H1 (cell line): ENCODE results near the gene MEX3D. TPM values are rescaled to one million over a fixed set of nuclear protein-coding genes. Genes with fewer than 3 reads are reported as not detected.

Source experiments
- CTCF ChIA-PET: fragments of 300-600 bp; sonication (Branson Sonifier 250); formaldehyde crosslinking; loops from one replicate; lab custom pipeline; 2021; ENCODE audit not compliant: partially characterized antibody; lab: Charles Lee
- POLR2A ChIA-PET: fragments of 300-600 bp; sonication (Branson Sonifier 250); formaldehyde crosslinking; loops from one replicate; lab custom pipeline; 2021; ENCODE audit warnings: inconsistent platforms; ENCODE audit not compliant: partially characterized antibody; lab: Charles Lee
- DNase-seq, 2 experiments: peaks; one replicate each; pipeline versions ENCODE4 v3.0.0 to v3.0.0-alpha.2; 2010 to 2022; ENCODE audit warnings: low spot score in 2 of 2, low read depth in 1 of 2, mixed read lengths in 1 of 2
- FAIRE-seq: peaks from 2 replicates; lab custom pipeline; 2011; peaks lifted over from hg19 to GRCh38; lab: Jason Lieb, UNC
- H2AFZ ChIP-seq: 2 replicates; pipeline ENCODE4 v1.8.1; 2012; ENCODE audit warnings: low read length, inconsistent platforms
- H2AK5ac ChIP-seq: 2 replicates; pipeline ENCODE4 v1.6.1; 2013; ENCODE audit warnings: low read depth, low read length
- H2BK120ac ChIP-seq: replicated peaks from 2 replicates; pipeline ENCODE3; 2013; ENCODE audit warnings: low read depth, low read length, inconsistent platforms
- H2BK12ac ChIP-seq: 2 replicates; pipeline ENCODE4 v1.6.1; 2013; ENCODE audit warnings: low read depth, low read length
- H2BK15ac ChIP-seq: 2 replicates; pipeline ENCODE4 v1.6.1; 2013; ENCODE audit warnings: low read length
- H2BK20ac ChIP-seq: 2 replicates; pipeline ENCODE4 v1.6.1; 2013; ENCODE audit warnings: low read length
- H2BK5ac ChIP-seq: 2 replicates; pipeline ENCODE4 v1.6.1; 2013; ENCODE audit warnings: low read depth, low read length
- H3K14ac ChIP-seq: 2 replicates; pipeline ENCODE4 v1.6.1; 2013; ENCODE audit warnings: inconsistent platforms; ENCODE audit not compliant: insufficient read length
- H3K18ac ChIP-seq: 2 replicates; pipeline ENCODE4 v1.6.1; 2013; ENCODE audit warnings: low read length; ENCODE audit errors: extremely low read depth
- H3K23ac ChIP-seq: 2 replicates; pipeline ENCODE4 v1.6.1; 2013; ENCODE audit warnings: inconsistent platforms; ENCODE audit not compliant: insufficient read length
- H3K23me2 ChIP-seq: 2 replicates; pipeline ENCODE4 v1.6.1; 2013; ENCODE audit warnings: low read depth, low read length
- H3K27ac ChIP-seq: 2 replicates; pipeline ENCODE4 v1.6.1; 2011; ENCODE audit warnings: low read depth, low read length, inconsistent platforms
- H3K27me3 ChIP-seq, 4 experiments: replicated peaks in 1 of 4; 1 replicate in 1 of 4; 2 replicates in 3 of 4; pipeline versions ENCODE4 v1.6.1 to v1.8.1; 2011 to 2013; ENCODE audit warnings: low read length in 3 of 4, mild to moderate bottlenecking in 3 of 4, inconsistent platforms in 2 of 4, mixed read lengths in 2 of 4, moderate library complexity in 1 of 4; ENCODE audit not compliant: control insufficient read depth in 3 of 4, insufficient read depth in 3 of 4; ENCODE audit errors: extremely low read depth in 1 of 4
- H3K36me3 ChIP-seq, 4 experiments: 2 replicates each; pipeline versions ENCODE4 v1.6.1 to v1.8.1; 2011 to 2013; ENCODE audit warnings: mild to moderate bottlenecking in 4 of 4, low read length in 3 of 4, moderate library complexity in 2 of 4, control low read depth in 1 of 4, inconsistent platforms in 1 of 4; ENCODE audit not compliant: insufficient read depth in 4 of 4, control insufficient read depth in 2 of 4
- H3K4ac ChIP-seq: replicated peaks from 2 replicates; pipeline ENCODE3; 2013; ENCODE audit warnings: low read length, low read depth, mixed read lengths, inconsistent platforms; ENCODE audit not compliant: insufficient read length
- H3K4me1 ChIP-seq, 4 experiments: replicated peaks in 1 of 4; 1 replicate in 1 of 4; 2 replicates in 3 of 4; pipeline versions ENCODE4 v1.6.1 to v1.8.1; 2011 to 2013; ENCODE audit warnings: low read length in 3 of 4, inconsistent platforms in 2 of 4, mixed read lengths in 1 of 4; ENCODE audit not compliant: insufficient read depth in 4 of 4, control insufficient read depth in 3 of 4
- H3K4me2 ChIP-seq, 2 experiments: 2 replicates each; pipeline versions ENCODE4 v1.6.1 to v1.8.1; 2011 to 2013; ENCODE audit warnings: low read depth in 2 of 2, low read length in 2 of 2, control low read depth in 1 of 2, inconsistent platforms in 1 of 2, mild to moderate bottlenecking in 1 of 2; ENCODE audit not compliant: insufficient read depth in 1 of 2
- H3K4me3 ChIP-seq, 4 experiments: fragments of 200-600, 300-600 bp in 1 of 4; sonication (generic), shearing (Covaris generic), sonication (Bioruptor Twin) in 1 of 4; 2 replicates each; pipeline versions ENCODE4 v1.5.1 to v1.8.1; 2011 to 2016; ENCODE audit warnings: low read length in 4 of 4, low read depth in 3 of 4, control low read depth in 2 of 4, inconsistent platforms in 2 of 4, mild to moderate bottlenecking in 2 of 4, mixed read lengths in 1 of 4, moderate library complexity in 1 of 4; ENCODE audit not compliant: insufficient read depth in 2 of 4; ENCODE audit errors: extremely low read depth in 1 of 4
- H3K56ac ChIP-seq: replicated peaks from 2 replicates; pipeline ENCODE3; 2013; ENCODE audit warnings: low read depth, mild to moderate bottlenecking, mixed read lengths, low read length, inconsistent platforms; ENCODE audit not compliant: insufficient read length
- H3K79me1 ChIP-seq: 2 replicates; pipeline ENCODE4 v1.6.1; 2013; ENCODE audit warnings: low read depth, low read length, control low read depth
- H3K79me2 ChIP-seq, 2 experiments: 2 replicates each; pipeline versions ENCODE4 v1.6.1 to v1.8.1; 2012 to 2013; ENCODE audit warnings: low read length in 2 of 2, mild to moderate bottlenecking in 2 of 2, inconsistent platforms in 1 of 2; ENCODE audit not compliant: insufficient read depth in 2 of 2, control insufficient read depth in 1 of 2
- H3K9ac ChIP-seq, 4 experiments: replicated peaks in 1 of 4; 1 replicate in 1 of 4; 2 replicates in 3 of 4; pipeline versions ENCODE4 v1.6.1 to v1.8.1; 2011 to 2013; ENCODE audit warnings: low read depth in 3 of 4, low read length in 3 of 4, control low read depth in 2 of 4, mild to moderate bottlenecking in 2 of 4, moderate library complexity in 2 of 4, inconsistent platforms in 1 of 4; ENCODE audit errors: extremely low read depth in 1 of 4
- H3K9me3 ChIP-seq, 2 experiments: 2 replicates each; pipeline versions ENCODE4 v1.6.1 to v1.8.1; 2012 to 2013; ENCODE audit warnings: mild to moderate bottlenecking in 2 of 2, moderate library complexity in 2 of 2, control low read depth in 1 of 2, inconsistent platforms in 1 of 2, low read depth in 1 of 2, low read length in 1 of 2, mixed read lengths in 1 of 2; ENCODE audit not compliant: insufficient read depth in 2 of 2
- H4K20me1 ChIP-seq, 2 experiments: replicated peaks in 1 of 2; 2 replicates each; pipeline versions ENCODE3 to v1.8.1; 2011 to 2013; ENCODE audit warnings: inconsistent platforms in 2 of 2, low read length in 2 of 2, mild to moderate bottlenecking in 1 of 2; ENCODE audit not compliant: insufficient read depth in 2 of 2, control insufficient read depth in 1 of 2
- H4K5ac ChIP-seq: 2 replicates; pipeline ENCODE4 v1.6.1; 2013; ENCODE audit warnings: low read length, low read depth, mixed read lengths, inconsistent platforms; ENCODE audit not compliant: insufficient read length
- H4K8ac ChIP-seq: 2 replicates; pipeline ENCODE4 v1.8.0; 2013; ENCODE audit warnings: mild to moderate bottlenecking, moderate library complexity, low read length, inconsistent platforms; ENCODE audit not compliant: insufficient read depth; ENCODE audit errors: extremely low read depth
- H4K91ac ChIP-seq: replicated peaks from 2 replicates; pipeline ENCODE3; 2013; ENCODE audit warnings: low read length, mixed read lengths, inconsistent platforms; ENCODE audit not compliant: insufficient read length
- WGBS, 2 experiments: shearing (Covaris generic) in 1 of 2; methylation state at CpG; one replicate each; pipeline versions ENCODE4 v1.1.6 to v1.1.7; 2013 to 2015; ENCODE audit warnings: low lambda C conversion rate in 2 of 2, mixed read lengths in 2 of 2, inconsistent platforms in 1 of 2, low coverage in 1 of 2, missing lambda C conversion rate in 1 of 2; ENCODE audit not compliant: insufficient replicate concordance in 2 of 2, insufficient coverage in 1 of 2, insufficient read length in 1 of 2; ENCODE audit errors: extremely low coverage in 1 of 2, missing lambda C conversion rate in 1 of 2; 5-methylcytosine and 5-hydroxymethylcytosine counted together
- polyA plus RNA-seq, 7 experiments: library from polyadenylated mRNA; depleted of rRNA in 3 of 7; stranded (reverse) in 5 of 7; unstranded in 2 of 7; fragments of >200 nt in 5 of 7; fragments of 200-250 nt in 2 of 7; gene quantifications; 1 replicate in 5 of 7; 2 replicates in 1 of 7; 4 replicates in 1 of 7; pipeline versions ENCODE4 v1.2.1 to v1.2.3, GENCODE V29; 2011 to 2013; ENCODE audit warnings: missing spikeins in 2 of 7, mixed read lengths in 2 of 7
- total RNA-seq: library from RNA; stranded (reverse); fragmentation: NEBNext Ultra II Directional; extraction: Animal tissue kit (Norgen Biotek cat#: 25700); gene quantifications from 2 replicates; pipeline ENCODE4 v1.2.1, GENCODE V29; 2021
- TF ChIP-seq, protein P1 (sequence below): IDR thresholded peaks from 2 replicates; pipeline ENCODE4 v1.6.1; 2012; ENCODE audit warnings: inconsistent platforms

MEX3D gene
- total and polyA plus RNA-seq, 2 of the 8 experiments (the other 6 are each of a cell fraction or from before 2014, with no cell fraction given): 20.8 to 78.8 TPM

DNA sequence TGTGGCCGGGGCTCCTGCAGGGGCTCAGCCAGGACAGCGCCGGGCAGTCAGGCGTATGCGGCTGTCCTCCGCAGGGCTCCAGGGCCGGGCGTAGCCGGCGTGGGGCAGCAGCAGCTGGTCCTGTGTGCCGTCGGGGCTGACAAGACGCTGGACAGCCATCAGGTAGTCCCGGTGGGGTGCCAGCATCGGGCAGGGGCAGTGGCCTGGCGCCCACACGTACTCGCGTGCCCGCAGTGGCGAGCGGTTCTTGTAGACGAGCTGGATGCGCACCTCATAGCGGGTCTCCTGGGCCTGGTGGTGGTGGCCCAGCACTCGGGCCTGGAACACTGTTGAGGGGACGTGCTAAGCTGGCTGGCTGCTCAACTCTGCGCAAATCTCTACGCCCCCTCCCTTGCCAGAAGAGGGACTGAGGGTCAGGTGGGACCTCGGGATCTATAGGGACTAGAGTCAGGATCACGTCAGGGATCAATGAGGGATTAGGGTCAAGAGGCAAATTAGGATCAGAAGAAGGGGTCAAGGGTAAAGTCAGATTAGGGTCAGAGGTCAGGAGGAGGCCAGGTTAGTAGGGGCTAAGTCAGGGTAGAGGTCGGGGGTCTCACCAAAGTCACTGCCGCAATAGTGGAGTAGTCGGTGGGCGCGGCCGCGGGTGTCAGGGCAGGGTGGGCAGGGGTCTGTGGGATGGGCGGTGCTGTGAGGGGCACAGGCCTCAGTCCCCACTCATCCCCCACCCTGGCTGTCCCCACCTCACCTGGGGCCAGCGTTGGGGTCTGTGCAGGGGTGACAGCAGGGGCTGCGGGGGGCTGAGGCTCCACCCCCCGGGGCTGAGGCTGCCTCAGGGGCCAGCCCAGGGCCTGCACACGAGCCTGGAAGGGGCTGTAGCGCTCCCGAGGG, 61.9 kb downstream of the MEX3D start:
- no peak overlapping the region for H3K4me2 ChIP-seq
- no peak for DNase-seq
- no peak overlapping the region for H3K56ac ChIP-seq
- H3K27me3 ChIP-seq: peaks cover 0 to 19% (median 15%) of the 10 kb centered on the region in 4 experiments; a peak in 5 of 7 replicates
- 0 out of 2 replicates have a peak overlapping the region, but pooled peaks have one; percentile 29 for H2BK15ac ChIP-seq
- no peaks in the 10 kb centered on the region for H3K79me1 ChIP-seq
- H4K5ac ChIP-seq: no peak overlapping the region
- no peak overlapping the region for H2BK5ac ChIP-seq
- H2BK12ac ChIP-seq: no peak overlapping the region
- no peak overlapping the region for H2BK20ac ChIP-seq
- no peak overlapping the region for H4K8ac ChIP-seq
- no peak for FAIRE-seq
- H3K9ac ChIP-seq: no peak overlapping the region
- ChIA-PET POLR2A (no interaction called here), CTCF (interaction anchor here (0.5 to 1.3 kb wide), 3 partner anchors 45 to 262 kb away, joined by 3 to 4 read pairs (median 3); no protein-coding TSS in a partner anchor)
- H3K23me2 ChIP-seq: peaks cover 10% of the 10 kb centered on the region; the same call in 1 of the 2 replicates
- H3K4ac ChIP-seq: no peak overlapping the region
- H3K79me2 ChIP-seq: no peaks in the 10 kb centered on the region
- H2AK5ac ChIP-seq: no peak overlapping the region
- no peaks in the 10 kb centered on the region for H3K36me3 ChIP-seq
- no peak overlapping the region for H3K18ac ChIP-seq
- H3K4me1 ChIP-seq: peaks cover 0 to 11% (median 7%) of the 10 kb centered on the region in 4 experiments; a peak in 5 of 7 replicates
- H3K23ac ChIP-seq: no peak overlapping the region
- no peaks in the 10 kb centered on the region for H3K9me3 ChIP-seq
- no peak overlapping the region for H4K91ac ChIP-seq
- no peak overlapping the region for H2BK120ac ChIP-seq
- H3K14ac ChIP-seq: no peak overlapping the region
- 92% methylated on average over 36 of the region's 45 CpGs; no CpG with 5 or more reads in 1 of the 2 experiments for WGBS, 2 experiments
- H4K20me1 ChIP-seq: no peaks in the 10 kb centered on the region
- H3K27ac ChIP-seq: no peak overlapping the region
- H3K4me3 ChIP-seq: no peak overlapping the region
- no peak overlapping the region for H2AFZ ChIP-seq
- TF ChIP-seq, protein P1, sequence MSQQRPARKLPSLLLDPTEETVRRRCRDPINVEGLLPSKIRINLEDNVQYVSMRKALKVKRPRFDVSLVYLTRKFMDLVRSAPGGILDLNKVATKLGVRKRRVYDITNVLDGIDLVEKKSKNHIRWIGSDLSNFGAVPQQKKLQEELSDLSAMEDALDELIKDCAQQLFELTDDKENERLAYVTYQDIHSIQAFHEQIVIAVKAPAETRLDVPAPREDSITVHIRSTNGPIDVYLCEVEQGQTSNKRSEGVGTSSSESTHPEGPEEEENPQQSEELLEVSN: no peak
